RWPE1 (cell line): Measurements from ENCODE around the gene CDIP1.

Experiments used
- CTCF ChIA-PET: fragments of 350-600 bp; sonication (Branson Sonifier 250); formaldehyde crosslinking; extraction: SDS; loops from one replicate; lab custom pipeline; 2021; lab: Yijun Ruan, JAX
- POLR2A ChIA-PET: fragments of 400-600 bp; formaldehyde crosslinking; extraction: SDS; loops from one replicate; lab custom pipeline; 2020; ENCODE audit warnings: antibody characterized with exemption; ENCODE audit not compliant: low non-redundant PET; lab: Yijun Ruan, JAX
- DNase-seq: peaks from one replicate; pipeline ENCODE4 v3.0.0; 2012; ENCODE audit warnings: low spot score
- H3K27ac ChIP-seq: fragments of 450-650 bp; 2 replicates; pipeline ENCODE4 v1.5.1; 2017
- CTCF ChIP-seq: fragments of 450-650 bp; conservative IDR thresholded peaks from 2 replicates; pipeline ENCODE4 v1.5.1; 2017; ENCODE audit warnings: low read depth, mild to moderate bottlenecking

The CDIP1 gene

DNA sequence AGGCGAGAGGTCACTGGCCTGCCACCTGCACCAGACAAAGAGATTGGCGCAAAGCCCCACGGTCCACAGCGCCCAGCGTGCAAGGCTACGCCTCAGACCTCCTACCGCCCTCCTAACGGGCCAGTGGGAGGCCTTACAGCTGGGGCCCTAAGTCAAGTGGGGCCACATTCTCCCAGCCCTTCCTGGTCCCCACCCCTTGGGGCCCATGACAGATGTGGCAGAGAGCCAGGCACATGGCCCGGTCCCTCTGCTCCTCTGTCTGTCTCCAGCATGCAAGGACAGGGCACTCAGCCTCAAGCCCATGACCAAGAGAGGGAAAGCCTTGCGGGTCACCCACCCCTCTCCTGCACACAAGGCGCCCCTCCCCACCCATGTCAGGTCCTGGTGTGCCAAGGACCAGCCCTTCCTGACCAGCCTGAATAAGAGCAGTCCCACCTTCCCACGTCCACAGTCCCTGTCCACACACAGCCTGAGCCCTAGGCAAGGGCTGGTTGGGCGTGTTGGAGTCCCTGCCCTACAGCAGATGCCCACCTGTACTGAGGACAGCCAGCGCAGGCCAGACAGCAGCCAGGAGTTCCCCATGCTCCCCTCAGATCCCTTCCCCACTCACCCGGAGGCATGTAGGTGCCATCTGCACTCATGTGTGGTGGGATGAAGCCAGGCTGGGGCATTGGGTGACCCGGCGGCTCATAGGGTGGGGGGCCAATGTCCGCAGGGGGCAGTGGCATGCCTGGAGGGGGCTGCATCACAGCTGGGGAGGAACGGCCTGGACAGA is 25.3 kb downstream of the CDIP1 start:
- no peak overlapping the region for H3K27ac ChIP-seq
- CTCF ChIA-PET: interaction anchor here (0.6 to 0.7 kb wide), 2 partner anchors 1103 to 1651 kb away, joined by 3 to 5 read pairs; no protein-coding TSS in a partner anchor
- POLR2A ChIA-PET: no interaction called here
- DNase-seq: no peak
- TF ChIP-seq CTCF: no peak

DNA sequence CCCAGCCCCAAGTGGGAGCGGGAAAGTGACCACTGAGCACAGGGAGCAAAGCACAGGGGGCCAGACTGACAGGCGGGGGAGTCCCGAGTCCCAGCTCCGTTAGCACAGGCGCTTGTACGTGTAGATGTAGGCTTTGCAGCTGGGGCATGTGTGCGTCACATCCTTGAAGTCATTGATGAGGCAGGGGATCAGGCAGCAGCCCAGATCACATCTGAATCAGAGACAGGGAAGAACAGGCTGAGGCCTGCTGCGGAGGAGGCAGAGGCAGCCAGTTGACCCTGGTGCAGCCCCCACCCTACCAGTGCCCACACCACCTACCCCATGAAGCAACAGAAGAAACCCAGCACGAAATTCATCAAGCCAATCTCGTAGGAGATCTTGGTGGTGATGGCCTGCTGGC is 26.1 kb downstream of the CDIP1 start:
- H3K27ac ChIP-seq: peak overlapping the region; percentile 39
- ChIA-PET POLR2A (interaction anchor here (0.6 kb wide), 1 partner anchor 35 kb away, joined by 8 read pairs; no protein-coding TSS in a partner anchor), CTCF (interaction anchor here (1.1 to 1.2 kb wide), 2 partner anchors 36 to 99 kb away, joined by 3 to 4 read pairs; no protein-coding TSS in a partner anchor)
- no peak for DNase-seq
- TF ChIP-seq CTCF: no peak

DNA sequence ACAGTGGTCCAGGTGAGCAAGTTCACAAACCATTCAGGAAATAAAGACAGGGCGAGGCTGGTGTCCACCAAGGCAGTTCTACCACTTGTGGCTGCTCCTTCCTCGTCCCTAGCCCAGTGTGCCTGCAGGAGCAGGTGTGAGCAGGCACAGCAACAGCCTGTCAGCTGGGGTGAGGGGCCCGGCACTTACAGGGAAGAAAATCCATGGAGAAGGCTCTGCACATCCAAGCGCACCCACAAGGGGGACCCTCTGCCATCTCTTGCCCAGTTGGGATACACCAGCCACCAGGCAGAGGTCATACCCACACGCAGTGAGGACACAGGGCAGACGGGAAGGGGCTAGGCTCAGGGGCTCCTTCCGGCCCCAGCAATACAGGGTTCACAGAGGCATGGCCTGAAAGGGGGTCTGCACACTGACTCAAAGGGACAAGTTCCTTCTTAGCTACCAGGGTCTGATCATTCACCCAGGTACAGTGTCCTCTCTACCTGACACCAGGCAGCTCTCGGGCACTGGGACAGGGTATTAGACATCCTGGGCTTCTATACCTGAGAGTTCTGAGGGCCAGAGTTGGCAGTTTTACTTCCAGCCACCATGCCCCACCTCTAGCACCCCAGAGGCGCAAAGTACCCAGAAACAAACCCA is 27.0 kb downstream of the CDIP1 start:
- TF ChIP-seq CTCF: peak; percentile 48
- CTCF ChIA-PET: interaction anchor here (0.5 to 1.6 kb wide), 8 partner anchors 37 to 173 kb away, joined by 3 to 5 read pairs (median 3); no protein-coding TSS in a partner anchor
- H3K27ac ChIP-seq: peak overlapping the region; percentile 39
- peak; percentile 41 for DNase-seq
- POLR2A ChIA-PET: no interaction called here

GRCh38 chr16:4510747-4511426 is 27.7 kb downstream of the CDIP1 start:
- no peak for TF ChIP-seq CTCF
- DNase-seq: no peak
- POLR2A ChIA-PET: no interaction called here
- CTCF ChIA-PET: interaction anchor here (0.7 to 1.6 kb wide), 4 partner anchors 38 to 140 kb away, joined by 3 to 5 read pairs (median 4); no protein-coding TSS in a partner anchor
- peak overlapping the region; percentile 39 for H3K27ac ChIP-seq

DNA sequence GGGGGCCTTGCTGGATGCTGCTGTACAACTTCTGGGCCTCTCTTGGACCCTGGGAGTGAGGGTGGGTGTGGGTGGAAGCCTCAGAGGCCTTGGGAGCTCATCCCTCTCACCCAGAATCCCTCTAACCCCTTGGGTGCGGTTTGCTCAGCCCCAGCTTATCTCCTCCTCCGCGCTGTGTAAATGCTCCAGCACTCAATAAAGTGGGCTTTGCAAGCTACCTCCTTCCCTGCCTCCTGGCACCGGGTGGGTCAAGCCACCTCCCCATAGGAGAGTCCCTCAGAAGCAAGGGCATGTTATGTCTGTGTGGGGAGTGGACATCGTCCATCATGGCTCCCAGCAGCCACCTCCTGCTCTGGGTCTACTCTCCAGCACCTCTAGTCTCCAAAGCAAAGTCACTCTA is 28.4 kb downstream of the CDIP1 start:
- CTCF ChIA-PET: interaction anchor here (1.6 kb wide), 1 partner anchor 38 kb away, joined by 5 read pairs; no protein-coding TSS in a partner anchor
- no peak for DNase-seq
- H3K27ac ChIP-seq: peak overlapping the region; percentile 18; the same call in 1 of the 2 replicates
- POLR2A ChIA-PET: no interaction called here
- TF ChIP-seq CTCF: no peak

GRCh38 chr16:4509420-4509819 is 29.2 kb downstream of the CDIP1 start:
- ChIA-PET POLR2A (interaction anchor here (0.5 kb wide), 1 partner anchor 17 kb away, joined by 3 read pairs; no protein-coding TSS in a partner anchor), CTCF (interaction anchor here (0.7 to 0.9 kb wide), 2 partner anchors 39 to 151 kb away, joined by 3 to 4 read pairs; no protein-coding TSS in a partner anchor)
- peak overlapping the region; percentile 18; the same call in 1 of the 2 replicates for H3K27ac ChIP-seq
- TF ChIP-seq CTCF: no peak
- no peak for DNase-seq
